22Rv1 (cell line): ENCODE data around the gene FUZ.
A peak's percentile ranks its signal among the peaks of the same experiment; 100 is the strongest.

Experiments
- H3K27ac ChIP-seq: fragments of 450-650 bp; 2 replicates; pipeline ENCODE4 v1.5.1; 2017
- ZFX ChIP-seq: fragments of 450-650 bp; IDR thresholded peaks from 2 replicates; pipeline ENCODE4 v1.6.1; 2017; ENCODE audit warnings: antibody characterized with exemption, borderline replicate concordance
- TF ChIP-seq, protein P1 (sequence below): fragments of 450-650 bp; IDR thresholded peaks from 2 replicates; pipeline ENCODE4 v1.5.1; 2017; ENCODE audit warnings: mild to moderate bottlenecking

Gene FUZ

DNA sequence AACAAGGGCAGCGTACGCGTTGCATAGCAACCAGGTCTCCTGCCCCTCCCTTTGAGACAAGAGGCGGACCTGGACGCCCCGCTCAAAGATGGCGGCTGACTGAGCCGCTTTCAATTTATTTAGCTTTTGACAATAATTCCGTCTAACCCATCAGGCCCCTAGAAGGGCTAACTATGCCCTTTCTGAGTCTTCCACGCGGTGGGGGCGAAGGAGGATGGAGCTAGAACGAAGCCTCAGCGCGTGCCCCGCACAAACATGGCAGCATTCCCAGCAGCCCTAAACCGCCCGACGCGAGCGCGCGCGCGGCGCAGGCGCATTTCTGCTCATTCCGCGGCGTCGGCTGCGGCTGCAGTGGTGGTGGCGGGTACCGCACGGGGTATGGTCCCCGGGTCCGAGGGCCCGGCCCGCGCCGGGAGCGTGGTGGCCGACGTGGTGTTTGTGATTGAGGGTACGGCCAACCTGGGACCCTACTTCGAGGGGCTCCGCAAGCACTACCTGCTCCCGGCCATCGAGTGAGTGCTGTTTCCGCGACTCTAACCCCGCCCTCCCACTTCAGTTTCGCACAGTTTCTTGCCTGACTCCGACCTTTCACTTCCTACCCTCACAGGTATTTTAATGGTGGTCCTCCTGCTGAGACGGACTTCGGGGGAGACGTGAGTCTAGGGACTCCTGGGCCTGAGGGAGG lies 5.0 kb upstream of the FUZ start, which contains the start of gene MED25:
MED25 (plus strand) TSS at position 326 of the 685 bp plus-strand sequence; CDS start at position 379, 53 bp downstream.
- TF ChIP-seq, protein P1, sequence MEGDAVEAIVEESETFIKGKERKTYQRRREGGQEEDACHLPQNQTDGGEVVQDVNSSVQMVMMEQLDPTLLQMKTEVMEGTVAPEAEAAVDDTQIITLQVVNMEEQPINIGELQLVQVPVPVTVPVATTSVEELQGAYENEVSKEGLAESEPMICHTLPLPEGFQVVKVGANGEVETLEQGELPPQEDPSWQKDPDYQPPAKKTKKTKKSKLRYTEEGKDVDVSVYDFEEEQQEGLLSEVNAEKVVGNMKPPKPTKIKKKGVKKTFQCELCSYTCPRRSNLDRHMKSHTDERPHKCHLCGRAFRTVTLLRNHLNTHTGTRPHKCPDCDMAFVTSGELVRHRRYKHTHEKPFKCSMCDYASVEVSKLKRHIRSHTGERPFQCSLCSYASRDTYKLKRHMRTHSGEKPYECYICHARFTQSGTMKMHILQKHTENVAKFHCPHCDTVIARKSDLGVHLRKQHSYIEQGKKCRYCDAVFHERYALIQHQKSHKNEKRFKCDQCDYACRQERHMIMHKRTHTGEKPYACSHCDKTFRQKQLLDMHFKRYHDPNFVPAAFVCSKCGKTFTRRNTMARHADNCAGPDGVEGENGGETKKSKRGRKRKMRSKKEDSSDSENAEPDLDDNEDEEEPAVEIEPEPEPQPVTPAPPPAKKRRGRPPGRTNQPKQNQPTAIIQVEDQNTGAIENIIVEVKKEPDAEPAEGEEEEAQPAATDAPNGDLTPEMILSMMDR = 0 out of 2 replicates have a peak, but pooled peaks have one; percentile 6
- no peak for TF ChIP-seq ZFX

DNA sequence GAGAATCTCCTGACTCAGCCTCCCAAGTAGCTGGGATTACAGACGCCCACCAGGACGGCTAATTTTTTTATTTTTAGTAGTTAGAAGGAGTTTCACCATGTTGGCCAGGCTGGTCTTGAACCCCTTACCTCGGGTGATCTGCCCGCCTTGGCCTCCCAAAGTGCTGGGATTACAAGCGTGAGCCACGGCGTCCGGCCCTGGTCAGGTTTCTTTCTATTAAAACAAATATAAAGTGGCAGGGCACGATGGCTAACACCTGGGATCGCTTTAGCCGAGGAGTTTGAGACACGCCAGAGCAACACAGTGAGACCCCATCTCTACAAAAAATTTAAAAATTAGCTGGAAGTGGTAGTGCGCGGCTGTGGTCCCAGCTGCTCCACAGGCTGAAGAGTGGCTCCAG lies 3.5 kb upstream of the FUZ start:
- peak overlapping the region; percentile 82 for H3K27ac ChIP-seq
- TF ChIP-seq ZFX = no peak
- TF ChIP-seq, protein P1 = no peak

More for the DNA sequence above, 5.0 kb upstream of the FUZ start, which contains the start of gene MED25:
- H3K27ac ChIP-seq = peak within 1 kb of the TSS; percentile 82

DNA sequence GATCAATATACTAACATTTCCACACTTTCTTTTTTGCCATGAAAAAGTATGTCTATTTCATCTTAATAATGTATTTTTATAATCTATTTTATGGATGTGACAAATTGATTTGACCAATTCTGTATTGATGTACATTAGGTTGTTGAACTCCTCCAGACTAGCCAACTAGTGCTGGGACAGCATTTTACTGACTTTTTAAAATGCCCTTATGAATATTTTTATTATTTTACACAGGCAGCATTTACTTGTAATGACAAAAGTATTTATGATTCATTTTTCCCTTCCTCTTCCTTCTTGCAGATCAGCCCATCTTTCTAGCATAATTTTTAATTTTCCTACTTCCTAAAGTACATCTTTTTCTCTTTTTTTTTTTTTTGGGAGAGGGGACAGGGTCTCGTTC lies 918 bp upstream of the FUZ start:
- peak overlapping the region; percentile 74 for H3K27ac ChIP-seq
- TF ChIP-seq, protein P1 = no peak
- TF ChIP-seq ZFX = no peak

DNA sequence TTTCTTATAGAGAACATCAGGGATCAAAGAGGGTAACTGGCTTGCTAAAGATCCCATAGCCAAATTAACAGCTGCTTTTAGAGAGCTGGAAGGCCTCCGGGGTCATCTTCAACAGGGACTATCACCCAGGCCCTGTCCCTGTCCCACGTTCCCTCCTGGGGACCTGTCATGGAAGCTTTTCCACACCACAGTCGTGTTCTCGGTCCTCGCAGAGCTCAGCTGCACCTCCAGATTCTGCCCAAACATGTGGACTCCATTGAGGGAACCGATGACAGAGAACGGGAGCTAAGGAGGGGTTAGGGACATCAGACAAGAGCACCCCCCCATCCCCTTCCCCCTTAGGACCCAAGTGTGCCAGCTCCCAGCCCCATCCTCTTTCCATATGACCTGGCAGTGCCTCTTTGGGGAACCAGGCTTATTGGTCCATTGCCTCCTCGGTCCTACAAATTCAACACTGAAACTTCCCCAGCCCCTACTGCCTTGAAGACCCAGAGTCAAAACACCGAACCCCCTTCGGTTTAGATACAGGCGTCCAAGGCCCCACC lies 568 bp downstream of the FUZ start:
- no peak for TF ChIP-seq ZFX
- TF ChIP-seq, protein P1 = no peak
- H3K27ac ChIP-seq = peak overlapping the region; percentile 74

DNA sequence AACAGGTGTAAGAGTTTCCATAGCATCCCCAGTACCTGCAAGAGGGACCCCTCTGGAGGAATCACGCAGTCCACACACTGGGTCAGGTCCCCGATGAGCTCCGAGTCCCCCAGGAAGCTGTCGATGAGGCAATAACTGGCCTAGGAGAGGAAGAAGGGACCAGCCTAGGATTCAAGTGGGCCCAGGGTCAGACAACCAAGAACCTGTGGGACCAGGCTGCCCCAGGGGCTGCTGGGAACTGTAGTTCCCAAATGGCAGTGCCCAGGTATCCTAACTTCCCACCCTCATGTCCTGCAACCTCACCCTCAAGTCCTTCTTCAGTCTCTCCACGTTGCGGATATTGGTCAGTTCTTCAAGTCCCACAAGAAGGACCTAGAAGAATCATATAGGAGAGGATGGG lies 1.8 kb downstream of the FUZ start:
- TF ChIP-seq ZFX = no peak
- TF ChIP-seq, protein P1 = no peak
- no peak overlapping the region for H3K27ac ChIP-seq

DNA sequence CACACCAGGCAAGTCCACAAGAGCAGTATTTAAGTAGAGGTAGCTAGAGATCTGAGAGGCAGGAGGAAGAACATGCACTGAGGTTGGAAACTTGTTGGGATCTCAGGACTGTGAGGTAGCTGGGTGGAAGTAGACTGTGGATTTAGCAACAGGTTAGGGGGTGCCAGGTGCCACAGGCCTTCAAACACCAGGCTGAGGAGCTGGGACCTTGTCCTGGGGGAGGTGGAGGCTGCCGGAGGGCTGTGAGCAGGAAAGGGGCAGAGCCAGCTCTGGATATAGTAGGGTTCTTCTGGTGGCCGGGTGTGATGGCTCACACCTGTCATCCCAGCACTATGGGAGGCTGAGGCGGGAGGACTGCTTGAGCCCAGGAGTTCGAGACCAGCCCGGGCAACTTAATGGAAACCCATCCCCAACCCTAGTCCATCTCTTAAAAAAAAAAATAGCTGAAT lies 3.1 kb downstream of the FUZ start:
- TF ChIP-seq, protein P1 = no peak
- no peak for TF ChIP-seq ZFX
- H3K27ac ChIP-seq = peak overlapping the region; percentile 85
